ENCODE results near the gene MRPL42. TPM values are rescaled to one million over a fixed set of nuclear protein-coding genes. Genes with fewer than 3 reads are reported as not detected.
A peak's percentile ranks its signal among the peaks of the same experiment; 100 is the strongest.

Gene MRPL42
- total RNA-seq, 1 experiment from 2014 or later, result 119 TPM

- ChIA-PET CTCF (interaction anchor here (0.6 kb wide), 1 partner anchor 488 kb away, joined by 5 read pairs; no protein-coding TSS in a partner anchor), POLR2A (ENCODE audit: unreplicated experiment) (no interaction called here)
- no peak overlapping the region for H3K27ac ChIP-seq (ENCODE audit: low read length)
- peaks cover 17% of the 10 kb centered on the region; the same call in 1 of the 2 replicates for H3K4me1 ChIP-seq (ENCODE audit: insufficient read depth, low read length)
- H3K9ac ChIP-seq (ENCODE audit: low read length), result no peak overlapping the region; the same call in 1 of the 2 replicates
- H3K27me3 ChIP-seq (ENCODE audit: low read length), result no peaks in the 10 kb centered on the region
- H3K79me2 ChIP-seq (ENCODE audit: low read length), result peaks cover 43% of the 10 kb centered on the region
- peak overlapping the region; percentile 90; the same call in 1 of the 2 replicates for H3K4me3 ChIP-seq (ENCODE audit: low read length)
- DNase-seq (no peak), ATAC-seq (peak; percentile 20; the same call in 1 of the 2 replicates)
- TF ChIP-seq EZH2phosphoT487 (IDR thresholded peaks at IDR 0.05; ENCODE audit: borderline replicate concordance, low read length) (no peak), EZH2 (IDR thresholded peaks at IDR 0.05; ENCODE audit: low read length, unreplicated experiment) (no peak), CTCF (conservative IDR thresholded peaks at IDR 0.05; ENCODE audit: low read depth, low read length) (no peak)
- intact Hi-C loops (cut with micrococcal nuclease), result no loop called here
- no peaks in the 10 kb centered on the region for H3K9me2 ChIP-seq (replicated peaks; ENCODE audit: low read length)
- no peaks in the 10 kb centered on the region for H3F3A ChIP-seq (ENCODE audit: low read length, unreplicated experiment)
- H3K36me3 ChIP-seq (ENCODE audit: low read depth, low read length), result peaks cover 9% of the 10 kb centered on the region; the same call in 1 of the 2 replicates
- H3K9me3 ChIP-seq (ENCODE audit: low read length), result no peaks in the 10 kb centered on the region
- no peaks in the 10 kb centered on the region for H4K20me1 ChIP-seq (ENCODE audit: low read length)
- no TSS peak for BruUV-seq (replicated peaks)
- H3K4me2 ChIP-seq (ENCODE audit: low read length), result peak overlapping the region; percentile 87; the same call in 1 of the 2 replicates
- peak overlapping the region; percentile 98 for H2AFZ ChIP-seq (ENCODE audit: low read length)
Observed at GRCh38 chr12:93466625-93467350, 526 bp upstream of the MRPL42 start.

GRCh38 chr12:93468008-93468371 is 676 bp downstream of the MRPL42 start:
- no TSS peak for BruUV-seq (replicated peaks)
- DNase-seq, result no peak
- Histone ChIP-seq H3K4me1 (ENCODE audit: insufficient read depth, low read length) (peaks cover 17% of the 10 kb centered on the region; the same call in 1 of the 2 replicates), H3K9me2 (replicated peaks; ENCODE audit: low read length) (no peaks in the 10 kb centered on the region), H3K27ac (ENCODE audit: low read length) (peak overlapping the region; percentile 78), H3K36me3 (ENCODE audit: low read depth, low read length) (peaks cover 12% of the 10 kb centered on the region; the same call in 1 of the 2 replicates), H3K4me3 (ENCODE audit: low read length) (peak overlapping the region; percentile 90), H3F3A (ENCODE audit: low read length, unreplicated experiment) (no peaks in the 10 kb centered on the region), H4K20me1 (ENCODE audit: low read length) (no peaks in the 10 kb centered on the region), H3K9ac (ENCODE audit: low read length) (peak overlapping the region; percentile 92), H3K27me3 (ENCODE audit: low read length) (no peaks in the 10 kb centered on the region), H2AFZ (ENCODE audit: low read length) (peak overlapping the region; percentile 98), H3K79me2 (ENCODE audit: low read length) (peaks cover 48% of the 10 kb centered on the region), H3K4me2 (ENCODE audit: low read length) (peak overlapping the region; percentile 87), H3K9me3 (ENCODE audit: low read length) (no peaks in the 10 kb centered on the region)
- intact Hi-C loops (cut with micrococcal nuclease), result no loop called here
- TF ChIP-seq EZH2phosphoT487 (IDR thresholded peaks at IDR 0.05; ENCODE audit: borderline replicate concordance, low read length) (no peak), CTCF (conservative IDR thresholded peaks at IDR 0.05; ENCODE audit: low read depth, low read length) (no peak), EZH2 (IDR thresholded peaks at IDR 0.05; ENCODE audit: low read length, unreplicated experiment) (no peak)
- ChIA-PET POLR2A (ENCODE audit: unreplicated experiment) (no interaction called here), CTCF (no interaction called here)
- peak; percentile 10; the same call in 1 of the 2 replicates for ATAC-seq

- TF ChIP-seq EZH2phosphoT487 (IDR thresholded peaks at IDR 0.05; ENCODE audit: borderline replicate concordance, low read length) (no peak), CTCF (conservative IDR thresholded peaks at IDR 0.05; ENCODE audit: low read depth, low read length) (no peak), EZH2 (IDR thresholded peaks at IDR 0.05; ENCODE audit: low read length, unreplicated experiment) (no peak)
- peaks cover 17% of the 10 kb centered on the region; the same call in 1 of the 2 replicates for H3K4me1 ChIP-seq (ENCODE audit: insufficient read depth, low read length)
- ATAC-seq (no peak), DNase-seq (no peak)
- no peaks in the 10 kb centered on the region for H4K20me1 ChIP-seq (ENCODE audit: low read length)
- no peaks in the 10 kb centered on the region for H3K9me3 ChIP-seq (ENCODE audit: low read length)
- H3K9me2 ChIP-seq (replicated peaks; ENCODE audit: low read length), result no peaks in the 10 kb centered on the region
- peaks cover 19% of the 10 kb centered on the region for H3K36me3 ChIP-seq (ENCODE audit: low read depth, low read length)
- H3K9ac ChIP-seq (ENCODE audit: low read length), result no peak overlapping the region
- CTCF ChIA-PET, result no interaction called here
- intact Hi-C loops (cut with micrococcal nuclease), result no loop called here
- peak overlapping the region; percentile 90 for H3K4me3 ChIP-seq (ENCODE audit: low read length)
- H2AFZ ChIP-seq (ENCODE audit: low read length), result no peak overlapping the region
- peaks cover 53% of the 10 kb centered on the region for H3K79me2 ChIP-seq (ENCODE audit: low read length)
- H3K4me2 ChIP-seq (ENCODE audit: low read length), result peak overlapping the region; percentile 87
- H3K27ac ChIP-seq (ENCODE audit: low read length), result no peak overlapping the region
- BruUV-seq (replicated peaks), result no TSS peak
- no peaks in the 10 kb centered on the region for H3K27me3 ChIP-seq (ENCODE audit: low read length)
- POLR2A ChIA-PET (ENCODE audit: unreplicated experiment), result no interaction called here
- no peaks in the 10 kb centered on the region for H3F3A ChIP-seq (ENCODE audit: low read length, unreplicated experiment)
Observed at GRCh38 chr12:93469386-93469785, 2.1 kb downstream of the MRPL42 start.

Data from PC-3 (cell line).